AG04449 (cell line): ENCODE measurements around the gene ADORA1.

Source experiments
- CTCF ChIA-PET: fragments of 350-600 bp; formaldehyde crosslinking; extraction: SDS; loops from one replicate; lab custom pipeline; 2021; ENCODE audit warnings: antibody characterized with exemption; lab: Yijun Ruan, JAX
- POLR2A ChIA-PET: fragments of 400-600, 350-600 bp; formaldehyde crosslinking; extraction: SDS; loops from one replicate; lab custom pipeline; 2020; ENCODE audit warnings: antibody characterized with exemption, inconsistent platforms; lab: Yijun Ruan, JAX
- DNase-seq: peaks from one replicate; pipeline ENCODE4 v3.0.0-alpha.2; 2010; ENCODE audit warnings: low read depth, low spot score
- H3K4me3 ChIP-seq: 2 replicates; pipeline ENCODE4 v1.5.1; 2011; ENCODE audit warnings: low read depth, mild to moderate bottlenecking, control low read depth, low read length
- TF ChIP-seq, protein P1 (sequence below): IDR thresholded peaks from one replicate; pipeline ENCODE4 v1.5.1; 2011; ENCODE audit warnings: mild to moderate bottlenecking, moderate library complexity, low read length, control low read depth, inconsistent platforms; ENCODE audit not compliant: insufficient read depth; ENCODE audit errors: missing control alignments

Gene ADORA1

DNA sequence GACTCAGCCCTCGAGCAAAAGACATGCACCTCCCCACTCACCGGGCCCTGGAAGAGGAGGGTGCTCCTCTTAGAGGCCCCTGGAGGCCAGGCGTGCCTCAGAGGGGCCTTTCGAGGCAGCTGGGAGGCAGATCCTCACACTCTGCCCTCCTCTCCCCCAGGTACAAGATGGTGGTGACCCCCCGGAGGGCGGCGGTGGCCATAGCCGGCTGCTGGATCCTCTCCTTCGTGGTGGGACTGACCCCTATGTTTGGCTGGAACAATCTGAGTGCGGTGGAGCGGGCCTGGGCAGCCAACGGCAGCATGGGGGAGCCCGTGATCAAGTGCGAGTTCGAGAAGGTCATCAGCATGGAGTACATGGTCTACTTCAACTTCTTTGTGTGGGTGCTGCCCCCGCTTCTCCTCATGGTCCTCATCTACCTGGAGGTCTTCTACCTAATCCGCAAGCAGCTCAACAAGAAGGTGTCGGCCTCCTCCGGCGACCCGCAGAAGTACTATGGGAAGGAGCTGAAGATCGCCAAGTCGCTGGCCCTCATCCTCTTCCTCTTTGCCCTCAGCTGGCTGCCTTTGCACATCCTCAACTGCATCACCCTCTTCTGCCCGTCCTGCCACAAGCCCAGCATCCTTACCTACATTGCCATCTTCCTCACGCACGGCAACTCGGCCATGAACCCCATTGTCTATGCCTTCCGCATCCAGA is 37.7 kb downstream of the ADORA1 start:
- POLR2A ChIA-PET: no interaction called here
- H3K4me3 ChIP-seq: no peak overlapping the region
- CTCF ChIA-PET: interaction anchor here (1.0 to 15.2 kb wide), 5 partner anchors 8 to 125 kb away, joined by 3 to 209 read pairs (median 7); partner anchors contain the start of genes ADORA1 and MYBPH
- TF ChIP-seq, protein P1, sequence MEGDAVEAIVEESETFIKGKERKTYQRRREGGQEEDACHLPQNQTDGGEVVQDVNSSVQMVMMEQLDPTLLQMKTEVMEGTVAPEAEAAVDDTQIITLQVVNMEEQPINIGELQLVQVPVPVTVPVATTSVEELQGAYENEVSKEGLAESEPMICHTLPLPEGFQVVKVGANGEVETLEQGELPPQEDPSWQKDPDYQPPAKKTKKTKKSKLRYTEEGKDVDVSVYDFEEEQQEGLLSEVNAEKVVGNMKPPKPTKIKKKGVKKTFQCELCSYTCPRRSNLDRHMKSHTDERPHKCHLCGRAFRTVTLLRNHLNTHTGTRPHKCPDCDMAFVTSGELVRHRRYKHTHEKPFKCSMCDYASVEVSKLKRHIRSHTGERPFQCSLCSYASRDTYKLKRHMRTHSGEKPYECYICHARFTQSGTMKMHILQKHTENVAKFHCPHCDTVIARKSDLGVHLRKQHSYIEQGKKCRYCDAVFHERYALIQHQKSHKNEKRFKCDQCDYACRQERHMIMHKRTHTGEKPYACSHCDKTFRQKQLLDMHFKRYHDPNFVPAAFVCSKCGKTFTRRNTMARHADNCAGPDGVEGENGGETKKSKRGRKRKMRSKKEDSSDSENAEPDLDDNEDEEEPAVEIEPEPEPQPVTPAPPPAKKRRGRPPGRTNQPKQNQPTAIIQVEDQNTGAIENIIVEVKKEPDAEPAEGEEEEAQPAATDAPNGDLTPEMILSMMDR: no peak
- DNase-seq: no peak

- H3K4me3 ChIP-seq: no peak overlapping the region
- DNase-seq: no peak
- TF ChIP-seq, protein P1: no peak
- ChIA-PET CTCF (interaction anchor here (1.3 to 15.2 kb wide), 3 partner anchors 8 to 126 kb away, joined by 7 to 209 read pairs (median 106); partner anchors contain the start of gene MYBPH), POLR2A (no interaction called here)
Measured at GRCh38 chr1:203165800-203166161, 38.3 kb downstream of the ADORA1 start.

DNA sequence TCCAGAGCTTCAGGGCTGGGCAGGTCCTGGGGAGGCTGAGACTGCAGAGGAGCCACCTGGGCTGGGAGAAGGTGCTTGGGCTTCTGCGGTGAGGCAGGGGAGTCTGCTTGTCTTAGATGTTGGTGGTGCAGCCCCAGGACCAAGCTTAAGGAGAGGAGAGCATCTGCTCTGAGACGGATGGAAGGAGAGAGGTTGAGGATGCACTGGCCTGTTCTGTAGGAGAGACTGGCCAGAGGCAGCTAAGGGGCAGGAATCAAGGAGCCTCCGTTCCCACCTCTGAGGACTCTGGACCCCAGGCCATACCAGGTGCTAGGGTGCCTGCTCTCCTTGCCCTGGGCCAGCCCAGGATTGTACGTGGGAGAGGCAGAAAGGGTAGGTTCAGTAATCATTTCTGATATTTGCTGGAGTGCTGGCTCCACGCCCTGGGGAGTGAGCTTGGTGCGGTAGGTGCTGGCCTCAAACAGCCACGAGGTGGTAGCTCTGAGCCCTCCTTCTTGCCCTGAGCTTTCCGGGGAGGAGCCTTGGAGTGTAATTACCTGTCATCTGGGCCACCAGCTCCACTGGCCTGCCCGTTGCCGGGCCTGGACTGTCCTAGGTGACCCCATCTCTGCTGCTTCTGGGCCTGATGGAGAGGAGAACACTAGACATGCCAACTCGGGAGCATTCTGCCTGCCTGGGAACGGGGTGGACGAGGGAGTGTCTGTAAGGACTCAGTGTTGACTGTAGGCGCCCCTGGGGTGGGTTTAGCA is 38.8 kb downstream of the ADORA1 start:
- ChIA-PET CTCF (interaction anchor here (0.6 to 15.2 kb wide), 6 partner anchors 7 to 126 kb away, joined by 3 to 209 read pairs (median 6); partner anchors contain the start of genes ADORA1 and MYBPH), POLR2A (no interaction called here)
- no peak for DNase-seq
- H3K4me3 ChIP-seq: no peak overlapping the region
- TF ChIP-seq, protein P1: peak; percentile 18

- DNase-seq: no peak
- CTCF ChIA-PET: interaction anchor here (0.6 to 15.2 kb wide), 7 partner anchors 6 to 127 kb away, joined by 3 to 209 read pairs (median 7); partner anchors contain the start of genes ADORA1, CHI3L1 and MYBPH
- POLR2A ChIA-PET: no interaction called here
- TF ChIP-seq, protein P1: no peak
- no peak overlapping the region for H3K4me3 ChIP-seq
Measured at GRCh38 chr1:203167026-203167912, 39.7 kb downstream of the ADORA1 start.

GRCh38 chr1:203167913-203168200 is 40.3 kb downstream of the ADORA1 start:
- DNase-seq: no peak
- CTCF ChIA-PET: interaction anchor here (1.1 to 15.2 kb wide), 4 partner anchors 15 to 128 kb away, joined by 3 to 209 read pairs (median 49); partner anchors contain the start of gene CHI3L1
- H3K4me3 ChIP-seq: no peak overlapping the region
- POLR2A ChIA-PET: no interaction called here
- TF ChIP-seq, protein P1: no peak
